ENCODE measurements around the gene GAN.
"Not testable (repeated sequence)": the region's sequence is repeated elsewhere in the genome, so short reads cannot be mapped to it uniquely, and the experiment has no call there.

DNA sequence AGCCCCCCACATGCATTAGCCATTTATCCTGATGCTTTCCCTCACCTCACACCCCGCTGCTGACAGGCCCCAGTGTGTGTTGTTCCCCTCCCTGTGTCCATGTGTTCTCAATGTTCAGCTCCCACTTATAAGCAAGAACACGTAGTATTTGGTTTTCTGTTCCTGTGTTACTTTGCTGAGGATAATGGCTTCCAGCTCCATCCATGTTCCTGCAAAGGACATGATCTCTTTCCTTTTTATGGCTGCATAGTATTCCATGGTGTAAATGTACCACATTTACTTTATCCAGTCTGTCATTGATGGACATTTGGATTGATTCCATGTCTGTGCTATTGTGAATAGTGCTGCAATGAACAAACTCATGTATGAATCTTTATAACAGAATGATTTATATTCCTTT is 90.2 kb downstream of the GAN start:
- not testable (repeated sequence) for TF ChIP-seq EZH2 (IDR thresholded peaks at IDR 0.05; ENCODE audit: insufficient read depth, poor library complexity, severe bottlenecking); EZH2phosphoT487 (IDR thresholded peaks at IDR 0.05; ENCODE audit: insufficient read depth, low read depth)

Measured in GM23248 (cell line).